Measurements from ENCODE around the gene BSG. TPM values are rescaled to one million over a fixed set of nuclear protein-coding genes. Genes with fewer than 3 reads are reported as not detected.
A peak's percentile ranks its signal among the peaks of the same experiment; 100 is the strongest.

Gene BSG
- total and polyA plus RNA-seq, 9 of the 15 experiments (the other 6 are each of a cell fraction or from before 2014, with no cell fraction given) = 4.6 to 495 (median 187) TPM

- no peak for TF ChIP-seq E4F1 (CRISPR knock-in tag; IDR thresholded peaks at IDR 0.05; ENCODE audit: borderline replicate concordance)
- no peak for TF ChIP-seq HCFC1 (IDR thresholded peaks at IDR 0.05; ENCODE audit: low read depth, low read length)
- no peak for TF ChIP-seq TEAD1 (CRISPR knock-in tag; IDR thresholded peaks at IDR 0.05)
- TF ChIP-seq NR4A1 (CRISPR knock-in tag; IDR thresholded peaks at IDR 0.05) = no peak
- TF ChIP-seq NR4A1 (tag; IDR thresholded peaks at IDR 0.05) = no peak
- no peak for TF ChIP-seq ZMIZ1 (IDR thresholded peaks at IDR 0.05; ENCODE audit: low read depth in 2 of 2, low read length in 2 of 2)
- no peak for TF ChIP-seq RBM14 (IDR thresholded peaks at IDR 0.05; ENCODE audit: borderline replicate concordance, insufficient read depth, low read depth, low read length)
- peak; percentile 47; the same call in 1 of the 2 replicates for TF ChIP-seq MXI1 (IDR thresholded peaks at IDR 0.05; ENCODE audit: low read depth, low read length)
- no peak for TF ChIP-seq PML (IDR thresholded peaks at IDR 0.05; ENCODE audit: low read length)
- no peak for TF ChIP-seq CHAMP1 (IDR thresholded peaks at IDR 0.05)
- no peak for TF ChIP-seq HEY1 (CRISPR knock-in tag; IDR thresholded peaks at IDR 0.05; ENCODE audit: borderline replicate concordance)
- TF ChIP-seq IRF9 (tag; IDR thresholded peaks at IDR 0.05) = no peak
- peak; percentile 89 for TF ChIP-seq NR3C1 (CRISPR knock-in tag; IDR thresholded peaks at IDR 0.05)
These were observed 18.9 kb downstream of the BSG start (continued) for GRCh38 chr19:591099-591958.
